ENCODE measurements around the gene OLFML2A.

The OLFML2A gene

GRCh38 chr9:124852121-124852828 lies 75.3 kb downstream of the OLFML2A start:
- DNase-seq (ENCODE audit: low spot score), result no peak
- in situ Hi-C loops (cut with MboI; ENCODE audit: low sequenced_read_pairs, unreplicated experiment), result loop anchor here (25.0 kb wide), 1 partner anchor 510 kb away; no protein-coding TSS in a partner anchor
- no peak for TF ChIP-seq CTCF (IDR thresholded peaks at IDR 0.05; ENCODE audit: borderline replicate concordance, control extremely low read depth, extremely low read depth, insufficient read depth, missing control alignments)

DNA sequence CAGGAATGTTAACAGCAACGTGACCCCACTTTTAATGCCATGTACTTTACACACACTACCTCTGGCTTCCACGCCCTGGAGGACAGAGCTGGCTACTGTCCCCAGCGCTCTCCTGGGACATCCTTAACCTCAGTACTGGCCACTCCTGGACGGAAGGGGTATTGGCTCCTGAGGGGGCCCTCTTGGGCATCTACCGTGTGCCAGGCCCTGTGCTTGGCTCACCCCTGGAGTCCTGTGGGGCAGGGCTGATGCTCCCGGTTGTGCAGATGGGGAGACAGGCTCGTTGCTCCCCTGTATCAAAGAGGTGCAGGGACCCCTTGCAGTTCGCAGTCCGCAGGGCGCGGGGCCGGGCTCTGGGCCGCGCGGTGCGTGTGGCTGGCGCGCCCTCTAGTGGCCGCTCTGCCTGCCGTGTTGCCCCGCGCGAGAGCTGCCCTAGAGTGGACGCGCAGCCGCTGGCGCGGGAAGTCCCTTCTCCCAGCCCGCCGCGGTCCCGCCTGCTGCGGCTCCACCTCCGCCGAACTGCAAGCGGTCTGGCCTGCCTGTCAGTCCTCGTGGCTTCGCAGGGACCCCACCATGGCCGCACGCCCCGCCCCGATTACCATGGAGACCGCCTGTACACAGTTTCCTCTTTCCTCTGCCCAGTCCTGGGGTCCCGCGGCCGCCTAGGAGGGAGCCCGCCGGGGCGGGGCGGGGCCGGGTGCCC lies 76.0 kb downstream of the OLFML2A start, which contains the start of gene WDR38:
Gene WDR38 (plus strand): TSS at position 632 of the 703 bp plus-strand sequence. CDS start 72 bp downstream, outside the sequence.
- in situ Hi-C loops (cut with MboI; ENCODE audit: low sequenced_read_pairs, unreplicated experiment), result loop anchor here (25.0 kb wide), 1 partner anchor 509 kb away; no protein-coding TSS in a partner anchor

GRCh38 chr9:124853605-124854143 lies 76.7 kb downstream of the OLFML2A start:
- no peak for TF ChIP-seq CTCF (IDR thresholded peaks at IDR 0.05; ENCODE audit: borderline replicate concordance, control extremely low read depth, extremely low read depth, insufficient read depth, missing control alignments)
- in situ Hi-C loops (cut with MboI; ENCODE audit: low sequenced_read_pairs, unreplicated experiment), result loop anchor here (25.0 kb wide), 1 partner anchor 509 kb away; no protein-coding TSS in a partner anchor
- no peak for DNase-seq (ENCODE audit: low spot score)

More for the DNA sequence above, 76.0 kb downstream of the OLFML2A start, which contains the start of gene WDR38:
- DNase-seq (ENCODE audit: low spot score), result peak; percentile 92
- TF ChIP-seq CTCF (IDR thresholded peaks at IDR 0.05; ENCODE audit: borderline replicate concordance, control extremely low read depth, extremely low read depth, insufficient read depth, missing control alignments), result peak; percentile 96

DNA sequence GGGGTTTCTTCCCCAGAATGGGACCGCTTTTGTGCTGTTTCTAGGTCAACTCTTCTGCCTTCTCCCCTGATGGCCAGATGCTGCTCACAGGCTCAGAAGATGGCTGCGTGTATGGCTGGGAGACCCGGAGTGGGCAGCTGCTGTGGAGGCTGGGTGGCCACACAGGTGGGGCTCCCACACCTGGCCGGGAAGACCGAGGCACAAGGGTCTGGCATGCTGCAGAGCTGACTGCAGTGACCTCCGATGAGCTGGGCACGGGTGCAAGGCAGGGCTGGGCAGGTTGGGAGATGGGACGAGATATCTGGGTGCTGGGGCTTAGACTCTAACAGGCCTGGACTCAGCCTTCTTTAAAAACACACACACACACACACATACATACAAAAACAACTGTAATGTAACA lies 77.2 kb downstream of the OLFML2A start:
- no peak for DNase-seq (ENCODE audit: low spot score)
- TF ChIP-seq CTCF (IDR thresholded peaks at IDR 0.05; ENCODE audit: borderline replicate concordance, control extremely low read depth, extremely low read depth, insufficient read depth, missing control alignments), result no peak
- in situ Hi-C loops (cut with MboI; ENCODE audit: low sequenced_read_pairs, unreplicated experiment), result loop anchor here (25.0 kb wide), 1 partner anchor 508 kb away; no protein-coding TSS in a partner anchor

GRCh38 chr9:124854822-124855221 lies 77.9 kb downstream of the OLFML2A start:
- in situ Hi-C loops (cut with MboI; ENCODE audit: low sequenced_read_pairs, unreplicated experiment), result loop anchor here (25.0 kb wide), 1 partner anchor 507 kb away; no protein-coding TSS in a partner anchor
- TF ChIP-seq CTCF (IDR thresholded peaks at IDR 0.05; ENCODE audit: borderline replicate concordance, control extremely low read depth, extremely low read depth, insufficient read depth, missing control alignments), result no peak
- DNase-seq (ENCODE audit: low spot score), result no peak

DNA sequence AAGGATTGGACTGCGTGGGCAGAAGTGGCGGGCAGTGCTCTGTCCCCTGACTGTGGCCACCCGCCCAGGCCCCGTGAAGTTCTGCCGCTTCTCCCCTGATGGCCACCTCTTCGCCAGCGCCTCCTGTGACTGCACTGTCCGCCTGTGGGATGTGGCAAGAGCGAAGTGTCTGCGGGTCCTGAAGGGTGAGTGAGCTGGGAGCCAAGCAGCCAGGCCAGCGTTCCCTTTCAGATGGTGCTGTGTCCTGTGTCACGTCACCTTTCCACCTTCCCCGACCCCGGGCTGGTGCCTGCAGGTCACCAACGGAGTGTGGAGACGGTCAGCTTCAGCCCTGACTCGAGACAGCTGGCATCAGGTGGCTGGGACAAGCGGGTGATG lies 78.6 kb downstream of the OLFML2A start:
- no peak for DNase-seq (ENCODE audit: low spot score)
- in situ Hi-C loops (cut with MboI; ENCODE audit: low sequenced_read_pairs, unreplicated experiment), result loop anchor here (25.0 kb wide), 1 partner anchor 507 kb away; no protein-coding TSS in a partner anchor
- no peak for TF ChIP-seq CTCF (IDR thresholded peaks at IDR 0.05; ENCODE audit: borderline replicate concordance, control extremely low read depth, extremely low read depth, insufficient read depth, missing control alignments)

Measured in GM13976 (cell line).